Lower lobe of right lung (tissue), 2 donors: ENCODE results near the gene LRRN4CL. TPM values are rescaled to one million over a fixed set of nuclear protein-coding genes. Genes with fewer than 3 reads are reported as not detected.
"Not testable (repeated sequence)": the region's sequence is repeated elsewhere in the genome, so short reads cannot be mapped to it uniquely, and the experiment has no call there.

ENCODE experiments used
- ATAC-seq, 2 donors: fragments of 200-7000 bp; cut with Tn5 transposase; one replicate each; pipeline ENCODE4 v1.9.1; 2020 to 2022; ENCODE audit warnings: mild to moderate bottlenecking in 2 of 2, moderate library complexity in 2 of 2
- DNase-seq: peaks from one replicate; pipeline ENCODE4 v3.0.0-alpha.2; 2020
- H3K27ac ChIP-seq: fragments of 200-600 bp; one replicate; pipeline ENCODE4 v1.8.0; 2022
- H3K27me3 ChIP-seq: fragments of 200-600 bp; one replicate; pipeline ENCODE4 v1.8.0; 2022; ENCODE audit warnings: low read depth
- H3K36me3 ChIP-seq: fragments of 200-600 bp; one replicate; pipeline ENCODE4 v1.8.0; 2022; ENCODE audit warnings: mild to moderate bottlenecking
- H3K4me1 ChIP-seq: fragments of 200-600 bp; one replicate; pipeline ENCODE4 v1.8.0; 2022
- H3K4me3 ChIP-seq: fragments of 200-600 bp; one replicate; pipeline ENCODE4 v1.8.0; 2022; ENCODE audit warnings: mild to moderate bottlenecking
- H3K9me3 ChIP-seq: fragments of 200-600 bp; one replicate; pipeline ENCODE4 v1.8.0; 2022
- intact Hi-C: fragments of 100-400 bp; cut with DNase I; formaldehyde crosslinking; loops from one replicate; pipeline ENCODE4 v1.11.0; 2022
- total RNA-seq: library from RNA; stranded (reverse); fragmentation: NEBNext Ultra II Directional; extraction: Animal tissue kit (Norgen Biotek cat#: 25700); gene quantifications from one replicate; pipeline ENCODE4 v1.2.1, GENCODE V29; 2021
- TF ChIP-seq, protein P1 (sequence below): fragments of 200-600 bp; IDR thresholded peaks from one replicate; pipeline ENCODE4 v1.8.0; 2022; ENCODE audit warnings: antibody characterized with exemption, mild to moderate bottlenecking
- donor health status: DM: no; HTN: yes; CAD: no; lungs with severe emphysema.

LRRN4CL gene
- total RNA-seq, 1 donor from 2014 or later = 3.4 TPM

- Histone ChIP-seq H3K4me3 (peak overlapping the region; percentile 97), H3K9me3 (no peaks in the 10 kb centered on the region), H3K4me1 (peaks cover 37% of the 10 kb centered on the region), H3K36me3 (peaks cover 45% of the 10 kb centered on the region), H3K27me3 (no peaks in the 10 kb centered on the region), H3K27ac (peak overlapping the region; percentile 90)
- intact Hi-C loops = no loop called here
- DNase-seq = no peak
- ATAC-seq = no peak
- TF ChIP-seq, protein P1, sequence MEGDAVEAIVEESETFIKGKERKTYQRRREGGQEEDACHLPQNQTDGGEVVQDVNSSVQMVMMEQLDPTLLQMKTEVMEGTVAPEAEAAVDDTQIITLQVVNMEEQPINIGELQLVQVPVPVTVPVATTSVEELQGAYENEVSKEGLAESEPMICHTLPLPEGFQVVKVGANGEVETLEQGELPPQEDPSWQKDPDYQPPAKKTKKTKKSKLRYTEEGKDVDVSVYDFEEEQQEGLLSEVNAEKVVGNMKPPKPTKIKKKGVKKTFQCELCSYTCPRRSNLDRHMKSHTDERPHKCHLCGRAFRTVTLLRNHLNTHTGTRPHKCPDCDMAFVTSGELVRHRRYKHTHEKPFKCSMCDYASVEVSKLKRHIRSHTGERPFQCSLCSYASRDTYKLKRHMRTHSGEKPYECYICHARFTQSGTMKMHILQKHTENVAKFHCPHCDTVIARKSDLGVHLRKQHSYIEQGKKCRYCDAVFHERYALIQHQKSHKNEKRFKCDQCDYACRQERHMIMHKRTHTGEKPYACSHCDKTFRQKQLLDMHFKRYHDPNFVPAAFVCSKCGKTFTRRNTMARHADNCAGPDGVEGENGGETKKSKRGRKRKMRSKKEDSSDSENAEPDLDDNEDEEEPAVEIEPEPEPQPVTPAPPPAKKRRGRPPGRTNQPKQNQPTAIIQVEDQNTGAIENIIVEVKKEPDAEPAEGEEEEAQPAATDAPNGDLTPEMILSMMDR = no peak
Observed at GRCh38 chr11:62678433-62678769, 10.9 kb downstream of the LRRN4CL start.

DNA sequence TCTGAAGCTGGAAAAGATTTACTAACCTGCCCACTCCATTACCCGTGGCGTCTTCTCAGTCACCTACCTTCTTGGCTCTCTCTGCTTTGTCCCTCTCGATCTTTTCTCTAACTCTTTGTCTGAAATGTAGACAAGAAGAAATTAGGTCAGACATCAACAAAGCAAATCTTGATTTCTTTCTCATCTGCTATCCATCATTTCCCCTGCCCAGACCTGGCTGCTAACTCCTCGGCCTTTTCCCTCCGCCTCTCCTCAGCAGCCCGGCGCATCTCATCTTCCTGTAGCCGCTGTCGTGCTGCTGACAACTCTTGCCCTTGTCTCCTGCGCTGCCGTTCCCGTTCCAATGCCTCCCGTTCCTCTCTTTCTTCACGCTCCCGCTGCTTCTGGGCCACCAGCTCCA lies 11.6 kb downstream of the LRRN4CL start:
- DNase-seq = no peak
- Histone ChIP-seq H3K27ac (no peak overlapping the region), H3K36me3 (peaks cover 50% of the 10 kb centered on the region), H3K9me3 (no peaks in the 10 kb centered on the region), H3K4me3 (peak overlapping the region; percentile 97), H3K4me1 (peaks cover 43% of the 10 kb centered on the region), H3K27me3 (no peaks in the 10 kb centered on the region)
- intact Hi-C loops = no loop called here
- TF ChIP-seq, protein P1 = no peak
- no peak for ATAC-seq

DNA sequence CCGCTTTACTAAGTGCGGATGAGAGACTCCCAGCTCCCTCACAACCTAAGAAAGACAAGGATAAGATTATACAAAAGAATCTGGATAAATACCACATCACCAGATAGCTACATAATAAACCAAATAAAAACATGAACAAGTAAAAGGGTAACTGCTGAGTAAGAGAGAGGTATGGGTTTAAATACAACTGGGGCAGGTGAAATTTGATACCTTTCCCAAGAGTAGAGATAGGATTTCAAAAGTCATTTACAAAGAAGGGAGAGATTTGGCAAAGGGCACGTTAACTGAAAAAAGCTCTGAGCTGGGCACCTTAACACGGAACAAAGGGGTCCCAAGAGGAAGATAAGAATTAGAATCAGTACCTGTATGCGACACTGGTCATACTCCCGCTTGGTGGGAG lies 12.2 kb downstream of the LRRN4CL start:
- no peak overlapping the region for H3K4me3 ChIP-seq
- no peak for ATAC-seq
- TF ChIP-seq, protein P1 = no peak
- no peaks in the 10 kb centered on the region for H3K27me3 ChIP-seq
- H3K9me3 ChIP-seq = no peaks in the 10 kb centered on the region
- intact Hi-C loops = no loop called here
- H3K4me1 ChIP-seq = peaks cover 49% of the 10 kb centered on the region
- H3K36me3 ChIP-seq = peaks cover 50% of the 10 kb centered on the region
- DNase-seq = no peak
- no peak overlapping the region for H3K27ac ChIP-seq

DNA sequence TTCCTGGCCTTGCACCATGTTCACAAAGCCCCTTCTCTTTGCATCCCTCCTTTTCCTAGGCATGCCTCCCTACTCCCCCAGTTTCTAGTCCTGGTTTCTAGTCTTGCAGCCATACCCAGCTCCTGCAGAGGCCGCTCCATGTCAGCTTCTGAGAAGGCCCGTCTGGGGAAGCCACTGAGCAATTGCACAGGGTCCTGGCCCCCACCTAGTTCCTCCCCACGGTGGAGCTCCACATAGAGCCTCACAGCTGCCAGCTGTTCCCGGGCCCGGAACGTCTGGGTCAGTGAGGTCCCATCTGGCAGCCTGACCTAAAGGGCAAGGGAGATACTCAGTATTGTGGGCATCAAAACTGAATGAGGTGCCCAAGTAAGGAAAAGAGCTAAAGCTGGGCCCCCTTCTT lies 12.6 kb downstream of the LRRN4CL start:
- Histone ChIP-seq H3K36me3 (peaks cover 50% of the 10 kb centered on the region), H3K27ac (no peak overlapping the region), H3K27me3 (no peaks in the 10 kb centered on the region), H3K4me3 (no peak overlapping the region), H3K4me1 (peaks cover 50% of the 10 kb centered on the region), H3K9me3 (no peaks in the 10 kb centered on the region)
- intact Hi-C loops = no loop called here
- DNase-seq = no peak
- ATAC-seq = no peak
- TF ChIP-seq, protein P1 = no peak

- Histone ChIP-seq H3K36me3 (peaks cover 50% of the 10 kb centered on the region), H3K4me1 (peaks cover 50% of the 10 kb centered on the region)
- ATAC-seq, H3K9me3 ChIP-seq, intact Hi-C loops, H3K27ac ChIP-seq, DNase-seq, H3K4me3 ChIP-seq, H3K27me3 ChIP-seq: not testable (repeated sequence)
Observed at GRCh38 chr11:62675415-62675814, 13.9 kb downstream of the LRRN4CL start.

DNA sequence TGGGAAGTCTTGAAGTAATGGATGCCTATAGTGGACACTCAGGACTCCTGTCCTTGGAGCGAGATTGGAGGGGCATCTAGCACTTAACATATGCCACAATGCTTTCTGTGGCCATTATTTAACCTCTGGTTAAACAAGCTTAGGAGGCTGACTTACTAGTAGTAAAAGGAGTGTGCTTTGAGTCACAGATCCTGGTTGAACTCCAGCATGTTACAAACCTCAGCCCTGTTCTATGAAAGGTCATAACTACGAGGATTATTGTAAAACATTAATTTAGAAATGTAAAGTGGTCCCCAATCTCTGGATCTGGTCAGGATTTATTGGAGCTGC lies 16.2 kb downstream of the LRRN4CL start:
- Histone ChIP-seq H3K27me3 (no peaks in the 10 kb centered on the region), H3K36me3 (peaks cover 50% of the 10 kb centered on the region), H3K9me3 (no peaks in the 10 kb centered on the region), H3K4me1 (peaks cover 43% of the 10 kb centered on the region), H3K27ac (no peak overlapping the region), H3K4me3 (no peak overlapping the region)
- TF ChIP-seq, protein P1 = no peak
- DNase-seq (no peak), ATAC-seq (no peak)
- intact Hi-C loops = no loop called here
